HepG2 (cell line): Measurements from ENCODE around the gene BACH1. TPM values are rescaled to one million over a fixed set of nuclear protein-coding genes. Genes with fewer than 3 reads are reported as not detected.
"Not testable (repeated sequence)": the region's sequence is repeated elsewhere in the genome, so short reads cannot be mapped to it uniquely, and the experiment has no call there.

ENCODE experiments used
- ATAC-seq: fragments of 200-7000 bp; cut with Tn5 transposase; 3 replicates; pipeline ENCODE4 v1.9.1; 2020; ENCODE audit warnings: mild to moderate bottlenecking, moderate library complexity
- BruUV-seq: library from RNA; stranded (reverse); fragments of 400-500 nt; replicated peaks from 2 replicates; lab custom pipeline; 2021; lab: Mats Ljungman, UMichigan
- CTCF ChIA-PET: fragments of 300-600 bp; formaldehyde crosslinking; extraction: SDS; loops from one replicate; lab custom pipeline; 2021; ENCODE audit warnings: low total read pairs, inconsistent platforms, low intra/inter-chr PET ratio; lab: Yijun Ruan, JAX
- POLR2A ChIA-PET: fragments of 350-600 bp; sonication (Branson Sonifier 250); formaldehyde crosslinking; loops from one replicate; lab custom pipeline; 2020; ENCODE audit warnings: antibody characterized with exemption, inconsistent platforms; lab: Yijun Ruan, JAX
- DNase-seq: peaks from one replicate; pipeline ENCODE4 v3.0.0-alpha.2; 2015; ENCODE audit warnings: low spot score
- FAIRE-seq: peaks from 3 replicates; lab custom pipeline; 2011; peaks lifted over from hg19 to GRCh38; lab: Jason Lieb, UNC
- H2AFZ ChIP-seq: one replicate; pipeline ENCODE4 v1.6.1; 2011; ENCODE audit warnings: low read length, inconsistent platforms
- H3K27ac ChIP-seq: fragments of 300-600 bp; 3 replicates; pipeline ENCODE4 v1.8.0; 2011; ENCODE audit warnings: mixed run types, mild to moderate bottlenecking, mixed read lengths, low read length, inconsistent platforms; ENCODE audit not compliant: insufficient read depth; ENCODE audit errors: extremely low read length
- H3K27me3 ChIP-seq, 2 experiments: fragments of 200-600 bp in 1 of 2; 2 replicates in 1 of 2; 3 replicates in 1 of 2; pipeline versions ENCODE4 v1.6.0 to v1.8.0; 2011; ENCODE audit warnings: low read length in 2 of 2, mild to moderate bottlenecking in 2 of 2, moderate library complexity in 2 of 2, inconsistent platforms in 1 of 2; ENCODE audit not compliant: insufficient read depth in 2 of 2, control insufficient read depth in 1 of 2
- H3K36me3 ChIP-seq, 2 experiments: fragments of 200-600 bp in 1 of 2; replicated peaks in 1 of 2; 2 replicates in 1 of 2; 3 replicates in 1 of 2; pipeline versions ENCODE4 v1.5.1 to v1.8.0; 2011; ENCODE audit warnings: low read length in 2 of 2, inconsistent platforms in 1 of 2; ENCODE audit not compliant: insufficient read depth in 2 of 2, control insufficient read depth in 1 of 2
- H3K4me1 ChIP-seq: 2 replicates; pipeline ENCODE4 v1.5.1; 2012; ENCODE audit warnings: low read length, inconsistent platforms; ENCODE audit not compliant: insufficient read depth
- H3K4me2 ChIP-seq: 2 replicates; pipeline ENCODE4 v1.6.0; 2011; ENCODE audit warnings: low read depth, low read length, inconsistent platforms
- H3K4me3 ChIP-seq, 3 experiments: fragments of 200-600 bp in 1 of 3; sonication (generic), shearing (Covaris generic) in 1 of 3; replicated peaks in 1 of 3; 2 replicates each; pipeline ENCODE4 v1.5.1; 2011 to 2016; ENCODE audit warnings: low read length in 3 of 3, inconsistent platforms in 2 of 3, low read depth in 2 of 3, mild to moderate bottlenecking in 2 of 3, control low read depth in 1 of 3, mixed read lengths in 1 of 3; ENCODE audit not compliant: insufficient read depth in 1 of 3
- H3K79me2 ChIP-seq: one replicate; pipeline ENCODE4 v1.6.1; 2011; ENCODE audit warnings: low read length, inconsistent platforms; ENCODE audit not compliant: insufficient read depth
- H3K9ac ChIP-seq: 2 replicates; pipeline ENCODE4 v1.6.0; 2011; ENCODE audit warnings: mild to moderate bottlenecking, low read depth, low read length, inconsistent platforms; ENCODE audit not compliant: insufficient read depth
- H3K9me3 ChIP-seq: 2 replicates; pipeline ENCODE4 v1.5.1; 2012; ENCODE audit warnings: mild to moderate bottlenecking, low read length
- H4K20me1 ChIP-seq: 2 replicates; pipeline ENCODE4 v1.6.0; 2011; ENCODE audit warnings: inconsistent platforms, mild to moderate bottlenecking, low read length, moderate library complexity; ENCODE audit not compliant: insufficient read depth
- ATF7 ChIP-seq, 2 experiments: fragments of 450-650 bp in 1 of 2; sonication (generic) in 1 of 2; formaldehyde crosslinking in 1 of 2; IDR thresholded peaks; 2 replicates each; pipeline versions ENCODE4 v1.4.0 to v1.6.1; 2016 to 2020; ENCODE audit warnings: antibody characterized with exemption in 1 of 2, mild to moderate bottlenecking in 1 of 2, missing genetic modification reagents in 1 of 2
- FLYWCH1 ChIP-seq: sonication (generic); formaldehyde crosslinking; IDR thresholded peaks from 2 replicates; pipeline ENCODE4 v1.8.1; 2023; ENCODE audit warnings: mild to moderate bottlenecking, missing genetic modification reagents
- SAFB2 ChIP-seq: sonication (generic); formaldehyde crosslinking; IDR thresholded peaks from 2 replicates; pipeline ENCODE4 v1.5.1; 2020; ENCODE audit warnings: missing genetic modification reagents, low read depth, mild to moderate bottlenecking, borderline replicate concordance
- SP140L ChIP-seq: sonication (generic); formaldehyde crosslinking; IDR thresholded peaks from 2 replicates; pipeline ENCODE4 v1.4.0; 2020; ENCODE audit warnings: missing genetic modification reagents, borderline replicate concordance
- SRSF4 ChIP-seq: fragments of 200-400 bp; formaldehyde crosslinking; IDR thresholded peaks from one replicate; pipeline ENCODE4 v1.6.1; 2018; ENCODE audit warnings: mild to moderate bottlenecking, low read depth, low read length, moderate library complexity; ENCODE audit not compliant: poor library complexity, severe bottlenecking
- ZFP1 ChIP-seq: IDR thresholded peaks from 2 replicates; pipeline ENCODE4 v1.6.1; 2016
- ZNF230 ChIP-seq: sonication (generic); formaldehyde crosslinking; IDR thresholded peaks from 2 replicates; pipeline ENCODE4 v1.4.0; 2020; ENCODE audit warnings: mild to moderate bottlenecking, missing genetic modification reagents
- ZNF891 ChIP-seq: sonication (generic); formaldehyde crosslinking; IDR thresholded peaks from 2 replicates; pipeline ENCODE4 v1.5.0; 2020; ENCODE audit warnings: mild to moderate bottlenecking, missing genetic modification reagents
- ZSCAN21 ChIP-seq: sonication (generic); formaldehyde crosslinking; IDR thresholded peaks from 2 replicates; pipeline ENCODE4 v1.8.0; 2022; ENCODE audit warnings: mild to moderate bottlenecking, missing genetic modification reagents, moderate library complexity, borderline replicate concordance
- ZSCAN22 ChIP-seq: sonication (generic); formaldehyde crosslinking; IDR thresholded peaks from 2 replicates; pipeline ENCODE4 v1.4.0; 2020; ENCODE audit warnings: mild to moderate bottlenecking, missing genetic modification reagents
- WGBS: methylation state at CpG from one replicate; pipeline ENCODE4 v1.1.6; 2017; ENCODE audit warnings: low lambda C conversion rate; 5-methylcytosine and 5-hydroxymethylcytosine counted together
- in situ Hi-C: cut with HindIII; loops from 2 replicates; pipeline ENCODE4 v1.10.0; 2017; ENCODE audit warnings: low pct_unique_long_range_greater_than_20kb; ENCODE audit not compliant: extremely low pct_ligation_motif_present
- intact Hi-C: fragments of 100-400 bp; cut with micrococcal nuclease; formaldehyde crosslinking; loops from one replicate; pipeline ENCODE4 v1.10.0; 2022; ENCODE audit not compliant: unreplicated experiment
- polyA plus RNA-seq, 8 experiments: library from polyadenylated mRNA; depleted of rRNA in 3 of 8; stranded (reverse) in 7 of 8; unstranded in 1 of 8; fragments of >200 nt; fragmentation: Illumina TruSeq in 4 of 8; extraction: Trizol in 4 of 8; gene quantifications; 2 replicates each; pipeline versions ENCODE4 v1.2.1 to v1.2.3, GENCODE V29; 2011 to 2016; ENCODE audit warnings: low read depth in 4 of 8, missing spikeins in 1 of 8, mixed read lengths in 1 of 8; ENCODE audit not compliant: insufficient read depth in 1 of 8
- total RNA-seq, 5 experiments: library from RNA; depleted of rRNA; stranded (reverse); fragments of >200 nt; fragmentation: Illumina TruSeq; extraction: Trizol; gene quantifications; 2 replicates each; pipeline ENCODE4 v1.2.3, GENCODE V29; 2016; ENCODE audit warnings: low read depth in 1 of 5
- TF ChIP-seq, protein P1 (sequence below), 2 experiments: IDR thresholded peaks; 2 replicates each; pipeline ENCODE4 v1.6.1; 2011 to 2012; ENCODE audit warnings: low read length in 2 of 2, borderline replicate concordance in 1 of 2, low read depth in 1 of 2, mild to moderate bottlenecking in 1 of 2, moderate library complexity in 1 of 2
- TF ChIP-seq, protein P2 (sequence below): sonication (generic); formaldehyde crosslinking; IDR thresholded peaks from 2 replicates; pipeline ENCODE4 v1.4.0; 2020; ENCODE audit warnings: mild to moderate bottlenecking, missing genetic modification reagents

The BACH1 gene
- total and polyA plus RNA-seq, 2 of the 13 experiments (the other 11 are each of a cell fraction or from before 2014, with no cell fraction given) = 16.5 to 51.7 TPM

DNA sequence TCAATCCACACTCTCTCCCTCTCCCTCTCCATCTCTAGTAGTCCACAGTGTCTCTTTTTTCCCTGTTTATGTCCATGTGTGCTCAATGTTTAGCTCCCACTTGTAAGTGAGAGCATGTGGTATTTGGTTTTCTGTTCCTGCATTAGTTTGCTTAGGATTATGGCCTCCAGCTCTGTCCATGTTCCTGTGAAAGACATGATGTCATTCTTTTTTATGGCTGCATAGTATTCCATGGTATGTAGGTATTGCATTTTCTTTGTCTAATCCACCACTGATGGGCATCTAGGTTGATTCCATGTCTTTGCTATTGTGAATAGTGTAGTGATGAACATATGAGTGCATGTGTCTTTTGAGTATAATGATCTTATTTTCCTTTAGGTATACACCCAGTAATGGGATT is 49.4 kb upstream of the BACH1 start:
- peaks cover 15% of the 10 kb centered on the region for H3K9me3 ChIP-seq
- in situ Hi-C loops; FAIRE-seq; TF ChIP-seq ATF7 (CRISPR knock-in tag; IDR thresholded peaks at IDR 0.05): not testable (repeated sequence)
- TF ChIP-seq ATF7 (IDR thresholded peaks at IDR 0.05) = peak; percentile 79
- TF ChIP-seq, all 625 proteins: peak for 1; not testable (repeated sequence) for 624
- CTCF ChIA-PET, H3K79me2 ChIP-seq, POLR2A ChIA-PET, H3K27ac ChIP-seq, ATAC-seq, DNase-seq, H2AFZ ChIP-seq, H4K20me1 ChIP-seq, H3K36me3 ChIP-seq, H3K4me1 ChIP-seq, H3K4me2 ChIP-seq, intact Hi-C loops, BruUV-seq, H3K4me3 ChIP-seq, H3K9ac ChIP-seq, H3K27me3 ChIP-seq: not testable (repeated sequence)

DNA sequence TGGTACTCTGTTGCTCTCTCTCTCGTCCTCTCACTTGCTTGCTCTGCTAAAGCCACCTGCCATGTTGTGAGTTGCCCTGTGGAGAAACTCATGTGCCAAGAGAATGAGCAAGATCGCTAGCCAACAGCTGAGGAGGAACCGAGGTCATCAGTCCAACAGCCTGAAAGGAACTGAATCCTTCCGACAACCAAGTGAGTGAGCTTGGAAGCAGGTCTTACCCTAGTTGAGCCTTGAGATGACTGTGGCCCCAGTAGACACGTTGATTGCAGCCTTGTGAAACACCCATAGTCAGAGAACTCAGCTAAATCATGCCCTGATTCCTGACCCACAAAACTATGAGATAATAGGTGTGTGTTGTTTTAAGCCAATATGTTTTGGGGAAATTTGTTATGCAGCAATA is 48.1 kb upstream of the BACH1 start:
- FAIRE-seq = no peak
- no peak overlapping the region for H3K4me2 ChIP-seq
- POLR2A ChIA-PET = no interaction called here
- H3K27me3 ChIP-seq = no peaks in the 10 kb centered on the region
- WGBS = 19% methylated on average over 5 of the region's 5 CpGs
- no TSS peak for BruUV-seq
- no peaks in the 10 kb centered on the region for H3K4me1 ChIP-seq
- ATAC-seq = no peak
- peaks cover 18% of the 10 kb centered on the region for H3K9me3 ChIP-seq
- in situ Hi-C loops (no loop called here), intact Hi-C loops (no loop called here)
- peak overlapping the region; percentile 25 for H2AFZ ChIP-seq
- no peaks in the 10 kb centered on the region for H3K79me2 ChIP-seq
- H3K4me3 ChIP-seq = no peak overlapping the region
- H3K9ac ChIP-seq = no peak overlapping the region
- H3K27ac ChIP-seq = no peak overlapping the region
- H3K36me3 ChIP-seq = no peaks in the 10 kb centered on the region
- no peaks in the 10 kb centered on the region for H4K20me1 ChIP-seq
- DNase-seq = no peak
- CTCF ChIA-PET = no interaction called here
- TF ChIP-seq FLYWCH1 = no peak
- no peak for TF ChIP-seq ZSCAN21 (CRISPR knock-in tag)
- TF ChIP-seq SP140L = no peak
- no peak for TF ChIP-seq ZFP1
- no peak for TF ChIP-seq ZNF891 (CRISPR knock-in tag)
- no peak for TF ChIP-seq ZSCAN22
- TF ChIP-seq, protein P1, sequence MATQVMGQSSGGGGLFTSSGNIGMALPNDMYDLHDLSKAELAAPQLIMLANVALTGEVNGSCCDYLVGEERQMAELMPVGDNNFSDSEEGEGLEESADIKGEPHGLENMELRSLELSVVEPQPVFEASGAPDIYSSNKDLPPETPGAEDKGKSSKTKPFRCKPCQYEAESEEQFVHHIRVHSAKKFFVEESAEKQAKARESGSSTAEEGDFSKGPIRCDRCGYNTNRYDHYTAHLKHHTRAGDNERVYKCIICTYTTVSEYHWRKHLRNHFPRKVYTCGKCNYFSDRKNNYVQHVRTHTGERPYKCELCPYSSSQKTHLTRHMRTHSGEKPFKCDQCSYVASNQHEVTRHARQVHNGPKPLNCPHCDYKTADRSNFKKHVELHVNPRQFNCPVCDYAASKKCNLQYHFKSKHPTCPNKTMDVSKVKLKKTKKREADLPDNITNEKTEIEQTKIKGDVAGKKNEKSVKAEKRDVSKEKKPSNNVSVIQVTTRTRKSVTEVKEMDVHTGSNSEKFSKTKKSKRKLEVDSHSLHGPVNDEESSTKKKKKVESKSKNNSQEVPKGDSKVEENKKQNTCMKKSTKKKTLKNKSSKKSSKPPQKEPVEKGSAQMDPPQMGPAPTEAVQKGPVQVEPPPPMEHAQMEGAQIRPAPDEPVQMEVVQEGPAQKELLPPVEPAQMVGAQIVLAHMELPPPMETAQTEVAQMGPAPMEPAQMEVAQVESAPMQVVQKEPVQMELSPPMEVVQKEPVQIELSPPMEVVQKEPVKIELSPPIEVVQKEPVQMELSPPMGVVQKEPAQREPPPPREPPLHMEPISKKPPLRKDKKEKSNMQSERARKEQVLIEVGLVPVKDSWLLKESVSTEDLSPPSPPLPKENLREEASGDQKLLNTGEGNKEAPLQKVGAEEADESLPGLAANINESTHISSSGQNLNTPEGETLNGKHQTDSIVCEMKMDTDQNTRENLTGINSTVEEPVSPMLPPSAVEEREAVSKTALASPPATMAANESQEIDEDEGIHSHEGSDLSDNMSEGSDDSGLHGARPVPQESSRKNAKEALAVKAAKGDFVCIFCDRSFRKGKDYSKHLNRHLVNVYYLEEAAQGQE (IDR thresholded peaks at IDR 0.05; ENCODE audit: borderline replicate concordance in 1 of 2, low read depth in 1 of 2, low read length in 2 of 2) = no peak
- TF ChIP-seq, protein P2, sequence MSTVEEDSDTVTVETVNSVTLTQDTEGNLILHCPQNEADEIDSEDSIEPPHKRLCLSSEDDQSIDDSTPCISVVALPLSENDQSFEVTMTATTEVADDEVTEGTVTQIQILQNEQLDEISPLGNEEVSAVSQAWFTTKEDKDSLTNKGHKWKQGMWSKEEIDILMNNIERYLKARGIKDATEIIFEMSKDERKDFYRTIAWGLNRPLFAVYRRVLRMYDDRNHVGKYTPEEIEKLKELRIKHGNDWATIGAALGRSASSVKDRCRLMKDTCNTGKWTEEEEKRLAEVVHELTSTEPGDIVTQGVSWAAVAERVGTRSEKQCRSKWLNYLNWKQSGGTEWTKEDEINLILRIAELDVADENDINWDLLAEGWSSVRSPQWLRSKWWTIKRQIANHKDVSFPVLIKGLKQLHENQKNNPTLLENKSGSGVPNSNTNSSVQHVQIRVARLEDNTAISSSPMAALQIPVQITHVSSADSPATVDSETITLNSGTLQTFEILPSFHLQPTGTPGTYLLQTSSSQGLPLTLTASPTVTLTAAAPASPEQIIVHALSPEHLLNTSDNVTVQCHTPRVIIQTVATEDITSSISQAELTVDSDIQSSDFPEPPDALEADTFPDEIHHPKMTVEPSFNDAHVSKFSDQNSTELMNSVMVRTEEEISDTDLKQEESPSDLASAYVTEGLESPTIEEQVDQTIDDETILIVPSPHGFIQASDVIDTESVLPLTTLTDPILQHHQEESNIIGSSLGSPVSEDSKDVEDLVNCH (CRISPR knock-in tag) = no peak
- TF ChIP-seq ZNF230 (CRISPR knock-in tag) = no peak
- TF ChIP-seq SRSF4 = no peak
- TF ChIP-seq SAFB2 (CRISPR knock-in tag) = no peak
